Middle frontal gyrus (tissue), 1 donor: Measurements from ENCODE around the gene ANKRD11.

Experiments used
- DNase-seq: peaks from one replicate; pipeline ENCODE4 v3.0.0-alpha.2; 2015; ENCODE audit warnings: low spot score; ENCODE audit errors: extremely low spot score

Gene ANKRD11

GRCh38 chr16:89351645-89352044, 138.7 kb downstream of the ANKRD11 start:
- DNase-seq, result no peak

GRCh38 chr16:89350701-89351380, 139.5 kb downstream of the ANKRD11 start:
- no peak for DNase-seq

GRCh38 chr16:89349947-89350633, 140.3 kb downstream of the ANKRD11 start:
- DNase-seq, result no peak

- DNase-seq, result no peak
Measured at GRCh38 chr16:89347807-89348206, 142.6 kb downstream of the ANKRD11 start.

- DNase-seq, result no peak
Measured at GRCh38 chr16:89346869-89347268, 143.5 kb downstream of the ANKRD11 start.

GRCh38 chr16:89345642-89346150, 144.7 kb downstream of the ANKRD11 start:
- DNase-seq, result no peak

- DNase-seq, result no peak
Measured at GRCh38 chr16:89344846-89345611, 145.3 kb downstream of the ANKRD11 start.

- DNase-seq, result no peak
Measured at GRCh38 chr16:89344458-89344834, 145.9 kb downstream of the ANKRD11 start.

GRCh38 chr16:89343501-89344457, 146.6 kb downstream of the ANKRD11 start:
- DNase-seq, result no peak

GRCh38 chr16:89341697-89342694, 148.4 kb downstream of the ANKRD11 start:
- no peak for DNase-seq

GRCh38 chr16:89341279-89341678, 149.1 kb downstream of the ANKRD11 start:
- no peak for DNase-seq

GRCh38 chr16:89338863-89339262, 151.5 kb downstream of the ANKRD11 start:
- DNase-seq, result no peak

- DNase-seq, result no peak
Measured at GRCh38 chr16:89337965-89338364, 152.4 kb downstream of the ANKRD11 start.

- DNase-seq, result no peak
Measured at GRCh38 chr16:89335803-89336485, 154.4 kb downstream of the ANKRD11 start.

GRCh38 chr16:89334988-89335802, 155.2 kb downstream of the ANKRD11 start:
- no peak for DNase-seq

- DNase-seq, result no peak
Measured at GRCh38 chr16:89334461-89334860, 155.9 kb downstream of the ANKRD11 start.

- no peak for DNase-seq
Measured at GRCh38 chr16:89334050-89334449, 156.3 kb downstream of the ANKRD11 start.

- DNase-seq, result peak; percentile 75
Measured at GRCh38 chr16:89333401-89334001, 156.9 kb downstream of the ANKRD11 start.
